A549 (cell line): Measurements from ENCODE around the gene TAT. TPM values are rescaled to one million over a fixed set of nuclear protein-coding genes. Genes with fewer than 3 reads are reported as not detected.
"Not testable (repeated sequence)": the region's sequence is repeated elsewhere in the genome, so short reads cannot be mapped to it uniquely, and the experiment has no call there.

Experiments used
- ATAC-seq, 2 experiments: fragments of 200-7000 bp in 1 of 2; fragments of >200 bp in 1 of 2; cut with Nextera tagmentation in 1 of 2; cut with Tn5 transposase in 1 of 2; 3 replicates each; pipeline versions ENCODE4 v1.8.0 to v1.9.1; 2018 to 2020; ENCODE audit warnings: mild to moderate bottlenecking in 1 of 2, moderate library complexity in 1 of 2
- CTCF ChIA-PET: fragments of 300-600 bp; sonication (Branson Sonifier 250); formaldehyde crosslinking; extraction: SDS; loops from one replicate; lab custom pipeline; 2021; ENCODE audit warnings: antibody characterized with exemption, inconsistent platforms; lab: Yijun Ruan, JAX
- POLR2A ChIA-PET: fragments of 350-600 bp; formaldehyde crosslinking; extraction: SDS; loops from one replicate; lab custom pipeline; 2021; ENCODE audit warnings: antibody characterized with exemption, inconsistent platforms; lab: Yijun Ruan, JAX
- DNase-seq, 2 experiments: peaks; one replicate each; pipeline versions ENCODE4 v3.0.0 to v3.0.0-alpha.2; 2011 to 2016; ENCODE audit warnings: low read depth in 1 of 2, low spot score in 1 of 2
- FAIRE-seq: peaks from 2 replicates; lab custom pipeline; 2011; peaks lifted over from hg19 to GRCh38; lab: Jason Lieb, UNC
- H3K27ac ChIP-seq, 2 experiments: fragments of >200 bp; sonication (Bioruptor Twin); formaldehyde crosslinking; 3 replicates each; pipeline ENCODE4 v1.5.1; 2016 to 2017
- H3K4me1 ChIP-seq: fragments of >200 bp; sonication (Bioruptor Twin); formaldehyde crosslinking; 3 replicates; pipeline ENCODE4 v1.6.1; 2016
- H3K4me2 ChIP-seq: fragments of >200 bp; sonication (Bioruptor Twin); formaldehyde crosslinking; 3 replicates; pipeline ENCODE4 v1.6.1; 2016
- H3K4me3 ChIP-seq: fragments of >200 bp; sonication (Bioruptor Twin); formaldehyde crosslinking; 3 replicates; pipeline ENCODE4 v1.5.1; 2016
- H3K9me3 ChIP-seq: fragments of >200 bp; sonication (Bioruptor Twin); formaldehyde crosslinking; 3 replicates; pipeline ENCODE4 v1.6.1; 2016
- BHLHE40 ChIP-seq: IDR thresholded peaks from 2 replicates; pipeline ENCODE4 v1.6.1; 2012; ENCODE audit warnings: low read depth, low read length, inconsistent platforms
- CBX8 ChIP-seq: fragments of 200-600 bp; sonication (generic); IDR thresholded peaks from 2 replicates; pipeline ENCODE4 v1.6.1; 2016
- EP300 ChIP-seq, 2 experiments: fragments of >200 bp; sonication (Bioruptor Twin); formaldehyde crosslinking; IDR thresholded peaks; 2 replicates in 1 of 2; 3 replicates in 1 of 2; pipeline ENCODE4 v1.6.1; 2016 to 2017
- FOSL2 ChIP-seq, 2 experiments: fragments of 450-650 bp in 1 of 2; fragments of >200 bp in 1 of 2; sonication (Bioruptor Twin) in 1 of 2; formaldehyde crosslinking; IDR thresholded peaks; 2 replicates each; pipeline versions ENCODE4 v1.5.0 to v1.6.1; 2016 to 2020; ENCODE audit warnings: mild to moderate bottlenecking in 1 of 2, moderate library complexity in 1 of 2
- FOXS1 ChIP-seq: fragments of 250-450 bp; sonication (Bioruptor Pico); IDR thresholded peaks from 2 replicates; pipeline ENCODE4 v1.5.0; 2020; ENCODE audit warnings: mild to moderate bottlenecking, moderate library complexity
- HOXB13 ChIP-seq: fragments of 250-450 bp; sonication (Bioruptor Pico); IDR thresholded peaks from 2 replicates; pipeline ENCODE4 v1.5.0; 2020; ENCODE audit warnings: low read depth, mild to moderate bottlenecking, moderate library complexity
- HOXB5 ChIP-seq: fragments of 250-450 bp; sonication (Bioruptor Pico); IDR thresholded peaks from 2 replicates; pipeline ENCODE4 v1.5.0; 2020; ENCODE audit warnings: mild to moderate bottlenecking, moderate library complexity
- JUN ChIP-seq, 2 experiments: fragments of >200 bp; sonication (Bioruptor Twin); formaldehyde crosslinking; IDR thresholded peaks; 2 replicates in 1 of 2; 3 replicates in 1 of 2; pipeline ENCODE4 v1.6.1; 2016 to 2017
- JUNB ChIP-seq: fragments of >200 bp; sonication (Bioruptor Twin); formaldehyde crosslinking; IDR thresholded peaks from 2 replicates; pipeline ENCODE4 v1.6.1; 2016
- KDM1A ChIP-seq: fragments of 200-600 bp; sonication (generic); IDR thresholded peaks from 2 replicates; pipeline ENCODE4 v1.6.1; 2016; ENCODE audit warnings: low read depth, mild to moderate bottlenecking
- KDM5A ChIP-seq: fragments of 200-600 bp; sonication (generic); IDR thresholded peaks from 2 replicates; pipeline ENCODE4 v1.6.1; 2016; ENCODE audit warnings: antibody characterized with exemption, mild to moderate bottlenecking
- MAFK ChIP-seq: fragments of 450-650 bp; IDR thresholded peaks from 2 replicates; pipeline ENCODE4 v1.6.1; 2014; ENCODE audit not compliant: partially characterized antibody
- MYC ChIP-seq: IDR thresholded peaks from 2 replicates; pipeline ENCODE4 v1.6.1; 2012; ENCODE audit warnings: mild to moderate bottlenecking, inconsistent platforms, low read length, improper control_type of control experiment, borderline replicate concordance
- NFE2L2 ChIP-seq: fragments of 150-350 bp; conservative IDR thresholded peaks from 2 replicates; pipeline ENCODE4 v1.6.1; 2014; ENCODE audit warnings: low read length
- NPAS2 ChIP-seq: fragments of 250-450 bp; sonication (Bioruptor Pico); IDR thresholded peaks from 2 replicates; pipeline ENCODE4 v1.8.0; 2022; ENCODE audit warnings: mild to moderate bottlenecking, moderate library complexity, borderline replicate concordance
- NR3C1 ChIP-seq: fragments of >200 bp; sonication (Bioruptor Twin); formaldehyde crosslinking; IDR thresholded peaks from 3 replicates; pipeline ENCODE4 v1.6.1; 2017
- RAD21 ChIP-seq, 2 experiments: fragments of >200 bp in 1 of 2; sonication (Bioruptor Twin) in 1 of 2; formaldehyde crosslinking in 1 of 2; IDR thresholded peaks in 1 of 2; conservative IDR thresholded peaks in 1 of 2; 2 replicates in 1 of 2; 3 replicates in 1 of 2; pipeline ENCODE4 v1.6.1; 2012 to 2018; ENCODE audit warnings: inconsistent platforms in 1 of 2
- RARB ChIP-seq: fragments of 250-450 bp; sonication (Bioruptor Pico); IDR thresholded peaks from 2 replicates; pipeline ENCODE4 v1.8.0; 2021; ENCODE audit warnings: mild to moderate bottlenecking, moderate library complexity
- SMC3 ChIP-seq: fragments of >200 bp; sonication (Bioruptor Twin); formaldehyde crosslinking; IDR thresholded peaks from 3 replicates; pipeline ENCODE4 v1.6.1; 2018; ENCODE audit warnings: inconsistent platforms
- ZNF302 ChIP-seq: fragments of 250-450 bp; sonication (Bioruptor Pico); IDR thresholded peaks from 2 replicates; pipeline ENCODE4 v1.9.0; 2021; ENCODE audit warnings: inconsistent platforms, mild to moderate bottlenecking, moderate library complexity
- ZSCAN20 ChIP-seq: fragments of 250-450 bp; sonication (Bioruptor Pico); IDR thresholded peaks from 2 replicates; pipeline ENCODE4 v1.8.0; 2022; ENCODE audit warnings: mild to moderate bottlenecking, moderate library complexity
- WGBS: methylation state at CpG from one replicate; pipeline ENCODE4 v1.1.6; 2017; ENCODE audit errors: missing lambda C conversion rate; 5-methylcytosine and 5-hydroxymethylcytosine counted together
- polyA plus RNA-seq, 4 experiments: library from polyadenylated mRNA; depleted of rRNA in 3 of 4; stranded (reverse); fragments of >200 nt; fragmentation: RNase III in 1 of 4; extraction: RNeasy Plus Mini Kit Qiagen cat#74134 plus additional on column Dnase treatment in 1 of 4; gene quantifications; 2 replicates in 3 of 4; 3 replicates in 1 of 4; pipeline ENCODE4 v1.2.3, GENCODE V29; 2011 to 2017
- TF ChIP-seq, protein P1 (sequence below): fragments of 450-650 bp; IDR thresholded peaks from 2 replicates; pipeline ENCODE4 v1.6.1; 2014; ENCODE audit warnings: antibody characterized with exemption
- TF ChIP-seq, protein P2 (sequence below): fragments of >200 bp; sonication (Bioruptor Twin); formaldehyde crosslinking; IDR thresholded peaks from 2 replicates; pipeline ENCODE4 v1.6.1; 2016
- TF ChIP-seq, protein P3 (sequence below): fragments of 250-450 bp; sonication (Bioruptor Pico); IDR thresholded peaks from 2 replicates; pipeline ENCODE4 v1.5.0; 2020; ENCODE audit warnings: low read depth, mild to moderate bottlenecking, moderate library complexity
- TF ChIP-seq, protein P4 (sequence below): IDR thresholded peaks from 2 replicates; pipeline ENCODE4 v1.6.1; 2012
- TF ChIP-seq, protein P5 (sequence below): IDR thresholded peaks from 2 replicates; pipeline ENCODE4 v1.6.1; 2012

Gene TAT
- polyA plus RNA-seq, 2 of the 4 experiments (the other 2 are of a cell fraction): 0.06 to 0.30 TPM

DNA sequence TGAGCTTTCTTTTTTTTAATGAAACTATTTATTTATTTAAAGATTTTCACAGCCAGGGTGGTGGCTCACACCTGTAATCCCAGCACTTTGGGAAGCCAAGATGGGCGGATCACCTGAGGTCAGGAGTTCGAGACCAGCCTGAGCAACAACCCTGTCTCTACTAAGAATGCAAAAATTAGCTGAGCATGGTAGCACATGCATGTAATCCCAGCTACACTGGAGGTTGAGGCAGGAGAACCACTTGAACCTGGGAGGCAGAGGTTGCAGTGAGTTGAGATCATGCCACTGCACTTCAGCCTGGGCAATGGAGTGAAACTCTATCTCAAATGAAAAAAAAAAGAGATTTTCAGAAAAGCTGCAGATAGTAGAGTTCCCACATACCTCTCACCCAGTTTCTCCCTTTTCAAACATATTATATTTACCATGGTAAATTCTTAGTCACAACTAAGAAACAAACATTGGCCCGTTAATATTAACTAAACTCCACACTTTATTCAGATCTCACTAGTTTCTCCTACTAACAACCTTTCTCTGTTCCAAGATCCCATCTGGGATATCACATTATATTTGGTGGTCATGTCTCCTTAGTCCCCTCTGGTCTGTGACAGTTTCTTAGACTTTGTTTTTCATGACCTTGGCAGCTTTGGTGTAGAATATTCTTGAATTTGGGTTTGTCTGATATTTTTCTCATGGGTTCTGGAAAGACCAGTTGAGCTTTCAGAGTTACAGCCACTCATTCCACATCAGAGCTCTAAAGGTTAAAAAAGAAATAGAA lies 7.8 kb upstream of the TAT start:
- TF ChIP-seq, protein P1, sequence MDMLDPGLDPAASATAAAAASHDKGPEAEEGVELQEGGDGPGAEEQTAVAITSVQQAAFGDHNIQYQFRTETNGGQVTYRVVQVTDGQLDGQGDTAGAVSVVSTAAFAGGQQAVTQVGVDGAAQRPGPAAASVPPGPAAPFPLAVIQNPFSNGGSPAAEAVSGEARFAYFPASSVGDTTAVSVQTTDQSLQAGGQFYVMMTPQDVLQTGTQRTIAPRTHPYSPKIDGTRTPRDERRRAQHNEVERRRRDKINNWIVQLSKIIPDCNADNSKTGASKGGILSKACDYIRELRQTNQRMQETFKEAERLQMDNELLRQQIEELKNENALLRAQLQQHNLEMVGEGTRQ: no peak
- TF ChIP-seq ZSCAN20 (no peak), KDM1A (no peak), KDM5A (no peak), JUNB (no peak), HOXB13 (CRISPR knock-in tag) (no peak), FOXS1 (CRISPR knock-in tag) (no peak), NFE2L2 (no peak)
- TF ChIP-seq, protein P2, sequence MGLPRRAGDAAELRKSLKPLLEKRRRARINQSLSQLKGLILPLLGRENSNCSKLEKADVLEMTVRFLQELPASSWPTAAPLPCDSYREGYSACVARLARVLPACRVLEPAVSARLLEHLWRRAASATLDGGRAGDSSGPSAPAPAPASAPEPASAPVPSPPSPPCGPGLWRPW: no peak
- ChIA-PET POLR2A (no interaction called here), CTCF (interaction anchor here (1.0 to 3.4 kb wide), 4 partner anchors 11 to 27 kb away, joined by 3 to 17 read pairs (median 10); no protein-coding TSS in a partner anchor)
- H3K4me1 ChIP-seq: peaks cover 14% of the 10 kb centered on the region
- DNase-seq (no peak), ATAC-seq (peak in 1 of 2 experiments; percentile 27; a peak in 1 of 6 replicates), FAIRE-seq (no peak)
- H3K4me3 ChIP-seq: no peak overlapping the region
- H3K27ac ChIP-seq: peak overlapping the region; percentile 12 to 41; a peak in 1 of 6 replicates
- H3K4me2 ChIP-seq: peak overlapping the region; percentile 55
- 58% methylated on average over 3 of the region's 3 CpGs for WGBS
- H3K9me3 ChIP-seq: no peaks in the 10 kb centered on the region

DNA sequence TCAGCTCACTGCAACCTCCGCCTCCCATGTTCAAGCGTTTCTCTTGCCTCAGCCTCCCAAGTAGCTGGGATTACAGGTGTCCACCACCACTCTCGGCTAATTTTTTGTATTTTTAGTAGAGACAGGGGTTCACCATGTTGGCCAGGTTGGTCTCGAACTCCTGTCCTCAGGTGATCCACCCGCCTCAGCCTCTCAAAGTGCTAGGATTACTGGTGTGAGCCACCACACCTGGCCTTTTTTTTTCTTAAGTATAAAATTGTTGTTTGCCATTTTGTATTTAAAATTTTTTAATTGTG lies 5.6 kb upstream of the TAT start:
- H3K4me3 ChIP-seq, H3K27ac ChIP-seq, FAIRE-seq, H3K9me3 ChIP-seq, H3K4me2 ChIP-seq, DNase-seq, ATAC-seq, POLR2A ChIA-PET: not testable (repeated sequence)
- CTCF ChIA-PET: interaction anchor here (0.7 to 2.6 kb wide), 3 partner anchors 9 to 80 kb away, joined by 3 to 14 read pairs (median 3); no protein-coding TSS in a partner anchor
- 80% methylated on average over 5 of the region's 5 CpGs for WGBS
- H3K4me1 ChIP-seq: peaks cover 14% of the 10 kb centered on the region

DNA sequence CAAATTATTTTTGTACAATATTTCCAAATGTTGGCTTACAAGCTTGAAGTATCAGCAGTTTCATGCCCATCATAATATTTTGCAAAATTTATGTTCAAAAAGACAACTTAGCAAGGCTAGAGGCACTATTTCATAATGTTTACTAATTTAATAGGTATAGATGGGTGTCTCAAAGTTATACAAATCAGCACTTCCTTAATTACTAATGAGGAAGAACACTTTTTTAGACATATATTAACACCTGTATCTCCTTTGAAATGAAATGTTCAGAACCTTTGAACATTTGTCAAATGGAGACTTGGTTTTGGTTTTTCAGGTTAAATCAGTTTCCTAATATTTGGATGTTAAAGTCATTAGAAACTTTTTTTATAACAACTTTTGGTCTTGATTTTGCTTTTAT lies 2.2 kb downstream of the TAT start:
- H3K4me2 ChIP-seq: no peak overlapping the region
- ChIA-PET CTCF (interaction anchor here (0.7 to 2.3 kb wide), 4 partner anchors 10 to 34 kb away, joined by 3 to 17 read pairs (median 7); no protein-coding TSS in a partner anchor), POLR2A (no interaction called here)
- DNase-seq: no peak
- H3K4me3 ChIP-seq: no peak overlapping the region
- H3K4me1 ChIP-seq: peaks cover 23% of the 10 kb centered on the region
- no peaks in the 10 kb centered on the region for H3K9me3 ChIP-seq
- TF ChIP-seq ZNF302 (CRISPR knock-in tag) (no peak), CBX8 (no peak), SMC3 (no peak), MYC (no peak), JUN (IDR thresholded peaks at IDR 0.05) (no peak), RARB (no peak), FOSL2 (IDR thresholded peaks at IDR 0.05) (no peak), FOSL2 (CRISPR knock-in tag; IDR thresholded peaks at IDR 0.05) (no peak), NR3C1 (no peak), BHLHE40 (no peak), MAFK (no peak), JUNB (no peak), NFE2L2 (no peak), HOXB5 (CRISPR knock-in tag) (no peak), KDM1A (no peak), EP300 (IDR thresholded peaks at IDR 0.05) (no peak), RAD21 (conservative IDR thresholded peaks at IDR 0.05 in 1 of 2, IDR thresholded peaks at IDR 0.05 in 1 of 2) (no peak), NPAS2 (CRISPR knock-in tag) (no peak)
- TF ChIP-seq, protein P3, sequence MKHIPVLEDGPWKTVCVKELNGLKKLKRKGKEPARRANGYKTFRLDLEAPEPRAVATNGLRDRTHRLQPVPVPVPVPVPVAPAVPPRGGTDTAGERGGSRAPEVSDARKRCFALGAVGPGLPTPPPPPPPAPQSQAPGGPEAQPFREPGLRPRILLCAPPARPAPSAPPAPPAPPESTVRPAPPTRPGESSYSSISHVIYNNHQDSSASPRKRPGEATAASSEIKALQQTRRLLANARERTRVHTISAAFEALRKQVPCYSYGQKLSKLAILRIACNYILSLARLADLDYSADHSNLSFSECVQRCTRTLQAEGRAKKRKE (CRISPR knock-in tag): no peak
- TF ChIP-seq, protein P4, sequence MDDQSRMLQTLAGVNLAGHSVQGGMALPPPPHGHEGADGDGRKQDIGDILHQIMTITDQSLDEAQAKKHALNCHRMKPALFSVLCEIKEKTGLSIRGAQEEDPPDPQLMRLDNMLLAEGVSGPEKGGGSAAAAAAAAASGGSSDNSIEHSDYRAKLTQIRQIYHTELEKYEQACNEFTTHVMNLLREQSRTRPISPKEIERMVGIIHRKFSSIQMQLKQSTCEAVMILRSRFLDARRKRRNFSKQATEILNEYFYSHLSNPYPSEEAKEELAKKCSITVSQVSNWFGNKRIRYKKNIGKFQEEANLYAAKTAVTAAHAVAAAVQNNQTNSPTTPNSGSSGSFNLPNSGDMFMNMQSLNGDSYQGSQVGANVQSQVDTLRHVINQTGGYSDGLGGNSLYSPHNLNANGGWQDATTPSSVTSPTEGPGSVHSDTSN: no peak
- TF ChIP-seq, protein P5, sequence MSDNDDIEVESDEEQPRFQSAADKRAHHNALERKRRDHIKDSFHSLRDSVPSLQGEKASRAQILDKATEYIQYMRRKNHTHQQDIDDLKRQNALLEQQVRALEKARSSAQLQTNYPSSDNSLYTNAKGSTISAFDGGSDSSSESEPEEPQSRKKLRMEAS: no peak
- no peak overlapping the region for H3K27ac ChIP-seq
- no peak for ATAC-seq
- FAIRE-seq: peak; percentile 13
